Measurements from ENCODE around the gene CHD3. TPM values are rescaled to one million over a fixed set of nuclear protein-coding genes. Genes with fewer than 3 reads are reported as not detected.

Gene CHD3
- total and polyA plus RNA-seq, 2 of the 13 experiments (the other 11 are each of a cell fraction or from before 2014, with no cell fraction given) = 2.7 to 3.7 TPM

GRCh38 chr17:7888184-7888920 is at the start of gene CHD3 (continued):
- TF ChIP-seq ZNF280D (CRISPR knock-in tag; IDR thresholded peaks at IDR 0.05) = no peak
- TF ChIP-seq NFE2L2 (IDR thresholded peaks at IDR 0.05; ENCODE audit: low read length) = no peak
- no peak for TF ChIP-seq ZNF30 (CRISPR knock-in tag; IDR thresholded peaks at IDR 0.05)
- no peak for TF ChIP-seq ZNF777 (CRISPR knock-in tag; IDR thresholded peaks at IDR 0.05)
- TF ChIP-seq BRF2 (CRISPR knock-in tag; IDR thresholded peaks at IDR 0.05) = no peak
- TF ChIP-seq CHCHD3 (CRISPR knock-in tag; IDR thresholded peaks at IDR 0.05) = no peak
- no peak for TF ChIP-seq SRSF1 (optimal IDR thresholded peaks at IDR 0.05; ENCODE audit: low read depth, low read length)
- TF ChIP-seq HNRNPUL1 (IDR thresholded peaks at IDR 0.05; ENCODE audit: low read depth, low read length) = no peak
- TF ChIP-seq SMARCC2 (IDR thresholded peaks at IDR 0.05) = no peak
- TF ChIP-seq AGO1 (IDR thresholded peaks at IDR 0.05; ENCODE audit: low read depth, low read length, poor library complexity, severe bottlenecking) = no peak
- no peak for TF ChIP-seq ZNF766 (CRISPR knock-in tag; IDR thresholded peaks at IDR 0.05; ENCODE audit: borderline replicate concordance)
- no peak for TF ChIP-seq BRD4 (CRISPR knock-in tag; IDR thresholded peaks at IDR 0.05)
- no peak for TF ChIP-seq STAT6 (CRISPR knock-in tag; IDR thresholded peaks at IDR 0.05; ENCODE audit: borderline replicate concordance)
- TF ChIP-seq MYC (CRISPR knock-in tag; IDR thresholded peaks at IDR 0.05; ENCODE audit: borderline replicate concordance) = no peak
- TF ChIP-seq PCBP1 (IDR thresholded peaks at IDR 0.05; ENCODE audit: borderline replicate concordance, low read depth, low read length) = no peak
- no peak for TF ChIP-seq TARDBP (CRISPR knock-in tag; IDR thresholded peaks at IDR 0.05)
- no peak for TF ChIP-seq ZSCAN20 (CRISPR knock-in tag; IDR thresholded peaks at IDR 0.05; ENCODE audit: borderline replicate concordance)
- no peak for TF ChIP-seq RARG (CRISPR knock-in tag; IDR thresholded peaks at IDR 0.05; ENCODE audit: low read depth)
- no peak for TF ChIP-seq PRMT3 (CRISPR knock-in tag; IDR thresholded peaks at IDR 0.05; ENCODE audit: borderline replicate concordance, low read depth)
- no peak for TF ChIP-seq RBAK (CRISPR knock-in tag; IDR thresholded peaks at IDR 0.05)
- no peak for TF ChIP-seq NFIC (IDR thresholded peaks at IDR 0.05; ENCODE audit: low read length)
- TF ChIP-seq BRCA1 (CRISPR knock-in tag; IDR thresholded peaks at IDR 0.05) = no peak
- TF ChIP-seq SOX5 (CRISPR knock-in tag; IDR thresholded peaks at IDR 0.05; ENCODE audit: borderline replicate concordance) = no peak; the same call in 1 of the 2 replicates
- no peak for TF ChIP-seq ZNF235 (CRISPR knock-in tag; IDR thresholded peaks at IDR 0.05; ENCODE audit: borderline replicate concordance)
- TF ChIP-seq YEATS4 (CRISPR knock-in tag; IDR thresholded peaks at IDR 0.05; ENCODE audit: borderline replicate concordance) = no peak
